ENCODE measurements around the gene HCN4. TPM values are rescaled to one million over a fixed set of nuclear protein-coding genes. Genes with fewer than 3 reads are reported as not detected.

HCN4 gene
- total and polyA plus RNA-seq, 2 donors (not counting 3 experiments of a cell fraction or from before 2014, with no cell fraction given), result 0.01 TPM; not detected in 1

- no peak overlapping the region for H3K4me2 ChIP-seq (ENCODE audit: insufficient read depth, low read length)
- no peak overlapping the region for H3K4me3 ChIP-seq (replicated peaks in 1 of 3; ENCODE audit: insufficient read depth in 1 of 3, low read depth in 1 of 3, low read length in 3 of 3)
- H3K4me1 ChIP-seq (ENCODE audit: control insufficient read depth, extremely low read depth, insufficient read depth, low read length), result no peaks in the 10 kb centered on the region
- intact Hi-C loops (cut with micrococcal nuclease) (no loop called here), dilution Hi-C loops (cut with MboI; ENCODE audit: extremely low pct_ligation_motif_present, low sequenced_read_pairs) (no loop called here)
- H3K36me3 ChIP-seq (ENCODE audit: control insufficient read depth in 2 of 2, extremely low read depth in 1 of 2, insufficient read depth in 2 of 2, low read length in 2 of 2), result no peaks in the 10 kb centered on the region
- H4K20me1 ChIP-seq (replicated peaks; ENCODE audit: control insufficient read depth, extremely low read depth, insufficient read depth, low read length), result no peaks in the 10 kb centered on the region
- ChIA-PET POLR2A (no interaction called here), CTCF (interaction anchor here (1.1 kb wide), 1 partner anchor 22 kb away, joined by 3 read pairs; no protein-coding TSS in a partner anchor)
- DNase-seq (ENCODE audit: low read depth, low spot score), result no peak
- no peaks in the 10 kb centered on the region for H3K79me2 ChIP-seq (ENCODE audit: control insufficient read depth, insufficient read depth, low read length)
- H3K9me3 ChIP-seq (replicated peaks; ENCODE audit: control insufficient read depth, insufficient read depth, low read length), result no peaks in the 10 kb centered on the region
- no peak overlapping the region for H2AFZ ChIP-seq (ENCODE audit: low read depth, low read length)
- no peak overlapping the region for H3K9ac ChIP-seq (replicated peaks; ENCODE audit: extremely low read depth, insufficient read depth, low read length)
- no peak for FAIRE-seq
- no peak overlapping the region for H3K27ac ChIP-seq (ENCODE audit: insufficient read depth, low read depth, low read length)
- H3K9me1 ChIP-seq (replicated peaks; ENCODE audit: control insufficient read depth, extremely low read depth, insufficient read depth, low read length), result no peaks in the 10 kb centered on the region
- no TSS peak for BruUV-seq (replicated peaks)
- H3K27me3 ChIP-seq (ENCODE audit: control insufficient read depth in 2 of 2, insufficient read depth in 2 of 2, low read length in 2 of 2), result no peaks in the 10 kb centered on the region
- TF ChIP-seq GATA2 (IDR thresholded peaks at IDR 0.05; ENCODE audit: insufficient read depth, insufficient read length, low read depth, low read length) (no peak), FOS (IDR thresholded peaks at IDR 0.05; ENCODE audit: borderline replicate concordance, insufficient read depth, low read length) (no peak), JUN (IDR thresholded peaks at IDR 0.05; ENCODE audit: borderline replicate concordance, insufficient read depth, insufficient read length, low read depth) (no peak), EZH2 (IDR thresholded peaks at IDR 0.05; ENCODE audit: borderline replicate concordance, low read depth, low read length, severe bottlenecking) (no peak), MYC (IDR thresholded peaks at IDR 0.05; ENCODE audit: low read depth, low read length) (no peak)
Observed at GRCh38 chr15:73380661-73381060, 11.9 kb upstream of the HCN4 start.

GRCh38 chr15:73378089-73378488 is 9.3 kb upstream of the HCN4 start:
- Histone ChIP-seq H3K79me2 (ENCODE audit: control insufficient read depth, insufficient read depth, low read length) (no peaks in the 10 kb centered on the region), H3K9me3 (replicated peaks; ENCODE audit: control insufficient read depth, insufficient read depth, low read length) (no peaks in the 10 kb centered on the region), H3K27me3 (ENCODE audit: control insufficient read depth in 2 of 2, insufficient read depth in 2 of 2, low read length in 2 of 2) (no peaks in the 10 kb centered on the region), H2AFZ (ENCODE audit: low read depth, low read length) (no peak overlapping the region), H3K4me3 (replicated peaks in 1 of 3; ENCODE audit: insufficient read depth in 1 of 3, low read depth in 1 of 3, low read length in 3 of 3) (no peak overlapping the region), H3K4me1 (ENCODE audit: control insufficient read depth, extremely low read depth, insufficient read depth, low read length) (no peaks in the 10 kb centered on the region), H3K36me3 (ENCODE audit: control insufficient read depth in 2 of 2, extremely low read depth in 1 of 2, insufficient read depth in 2 of 2, low read length in 2 of 2) (no peaks in the 10 kb centered on the region), H3K4me2 (ENCODE audit: insufficient read depth, low read length) (no peak overlapping the region), H3K9ac (replicated peaks; ENCODE audit: extremely low read depth, insufficient read depth, low read length) (no peak overlapping the region), H4K20me1 (replicated peaks; ENCODE audit: control insufficient read depth, extremely low read depth, insufficient read depth, low read length) (no peaks in the 10 kb centered on the region), H3K9me1 (replicated peaks; ENCODE audit: control insufficient read depth, extremely low read depth, insufficient read depth, low read length) (no peaks in the 10 kb centered on the region), H3K27ac (ENCODE audit: insufficient read depth, low read depth, low read length) (no peak overlapping the region)
- dilution Hi-C loops (cut with MboI; ENCODE audit: extremely low pct_ligation_motif_present, low sequenced_read_pairs), result no loop called here
- no peak for TF ChIP-seq JUN (IDR thresholded peaks at IDR 0.05; ENCODE audit: borderline replicate concordance, insufficient read depth, insufficient read length, low read depth)
- no peak for TF ChIP-seq POLR2AphosphoS5 (IDR thresholded peaks at IDR 0.05; ENCODE audit: insufficient read depth, low read depth, low read length)
- TF ChIP-seq POLR2A (IDR thresholded peaks at IDR 0.05; ENCODE audit: low read depth, low read length), result no peak
- no peak for TF ChIP-seq EZH2 (IDR thresholded peaks at IDR 0.05; ENCODE audit: borderline replicate concordance, low read depth, low read length, severe bottlenecking)
- TF ChIP-seq MAX (IDR thresholded peaks at IDR 0.05; ENCODE audit: insufficient read depth, insufficient read length), result no peak
- no peak for TF ChIP-seq FOS (IDR thresholded peaks at IDR 0.05; ENCODE audit: borderline replicate concordance, insufficient read depth, low read length)
- TF ChIP-seq GATA2 (IDR thresholded peaks at IDR 0.05; ENCODE audit: insufficient read depth, insufficient read length, low read depth, low read length), result no peak
- TF ChIP-seq CTCF (IDR thresholded peaks at IDR 0.05; ENCODE audit: extremely low read depth in 1 of 2, insufficient read depth in 1 of 2, low read depth in 1 of 2, low read length in 2 of 2), result no peak
- TF ChIP-seq MYC (IDR thresholded peaks at IDR 0.05; ENCODE audit: low read depth, low read length), result no peak
- intact Hi-C loops (cut with micrococcal nuclease), result no loop called here
- DNase-seq (ENCODE audit: low read depth, low spot score) (no peak), FAIRE-seq (no peak)
- no TSS peak for BruUV-seq (replicated peaks)
- ChIA-PET CTCF (no interaction called here), POLR2A (no interaction called here)

All from endothelial cell of umbilical vein (primary cell).